OCI-LY3 (cell line): ENCODE measurements around the gene TEX48.

Source experiments
- CTCF ChIP-seq: fragments of 200-600, 300-600 bp; sonication (generic); IDR thresholded peaks from 2 replicates; pipeline ENCODE4 v1.5.1; 2014; ENCODE audit warnings: antibody characterized with exemption, low read length, low read depth
- EZH2phosphoT487 ChIP-seq: fragments of 200-600 bp; shearing (Covaris generic); IDR thresholded peaks from 2 replicates; pipeline ENCODE4 v1.6.1; 2018; ENCODE audit warnings: antibody characterized with exemption, mixed run types, low read depth

GRCh38 chr9:114676901-114677300 lies 5.1 kb downstream of the TEX48 start:
- TF ChIP-seq CTCF (no peak), EZH2phosphoT487 (no peak)
